Mesendoderm (in vitro differentiated cells): ENCODE data around the gene CLCN6.

Source experiments
- DNase-seq: peaks from one replicate; pipeline ENCODE4 v3.0.0; 2013
- H2AK5ac ChIP-seq: 2 replicates; pipeline ENCODE4 v1.6.1; 2013; ENCODE audit warnings: low read length, inconsistent platforms
- H2BK120ac ChIP-seq: 2 replicates; pipeline ENCODE4 v1.6.1; 2013; ENCODE audit warnings: low read depth, mild to moderate bottlenecking, low read length, moderate library complexity, mixed read lengths
- H2BK15ac ChIP-seq: replicated peaks from 2 replicates; pipeline ENCODE4 v1.6.1; 2013; ENCODE audit warnings: low read depth, mild to moderate bottlenecking, moderate library complexity
- H2BK5ac ChIP-seq: 2 replicates; pipeline ENCODE4 v1.6.1; 2013; ENCODE audit warnings: low read length, inconsistent platforms
- H3K18ac ChIP-seq: 2 replicates; pipeline ENCODE4 v1.6.1; 2013; ENCODE audit warnings: mild to moderate bottlenecking, low read length, mixed read lengths
- H3K23ac ChIP-seq: one replicate; pipeline ENCODE4 v1.6.1; 2013; ENCODE audit warnings: low read length
- H3K27ac ChIP-seq: 2 replicates; pipeline ENCODE4 v1.5.1; 2013; ENCODE audit warnings: low read depth, mild to moderate bottlenecking, inconsistent platforms, low read length, moderate library complexity
- H3K27me3 ChIP-seq: 2 replicates; pipeline ENCODE4 v1.6.1; 2013; ENCODE audit warnings: low read length, control low read depth, mild to moderate bottlenecking, inconsistent platforms; ENCODE audit not compliant: insufficient read depth, poor library complexity
- H3K36me3 ChIP-seq: 2 replicates; pipeline ENCODE4 v1.6.1; 2013; ENCODE audit warnings: low read length, inconsistent platforms; ENCODE audit not compliant: control insufficient read depth, insufficient read depth
- H3K4ac ChIP-seq: one replicate; pipeline ENCODE4 v1.6.1; 2013; ENCODE audit warnings: low read depth, mild to moderate bottlenecking, low read length, moderate library complexity
- H3K4me1 ChIP-seq: 2 replicates; pipeline ENCODE4 v1.6.1; 2013; ENCODE audit warnings: low read depth, low read length, inconsistent platforms; ENCODE audit not compliant: control insufficient read depth
- H3K4me2 ChIP-seq: 2 replicates; pipeline ENCODE4 v1.6.1; 2013; ENCODE audit warnings: low read length
- H3K4me3 ChIP-seq: 2 replicates; pipeline ENCODE4 v1.5.1; 2013; ENCODE audit warnings: mild to moderate bottlenecking, low read length
- H3K56ac ChIP-seq: one replicate; pipeline ENCODE4 v1.6.1; 2013; ENCODE audit warnings: low read length
- H3K79me1 ChIP-seq: 2 replicates; pipeline ENCODE4 v1.6.1; 2013; ENCODE audit warnings: low read length, inconsistent platforms
- H3K79me2 ChIP-seq: 2 replicates; pipeline ENCODE4 v1.6.1; 2013; ENCODE audit warnings: mild to moderate bottlenecking, low read length; ENCODE audit not compliant: control insufficient read depth, insufficient read depth
- H3K9ac ChIP-seq: 2 replicates; pipeline ENCODE4 v1.6.1; 2013; ENCODE audit warnings: low read length, inconsistent platforms
- H4K5ac ChIP-seq: one replicate; pipeline ENCODE4 v1.6.1; 2013; ENCODE audit warnings: low read length
- H4K8ac ChIP-seq: one replicate; pipeline ENCODE4 v1.6.1; 2013; ENCODE audit warnings: low read depth, mild to moderate bottlenecking, control low read depth, low read length, moderate library complexity
- WGBS: extraction: QIAGEN DNeasy Blood & Tissue Kit; methylation state at CpG from one replicate; pipeline ENCODE4 v1.1.7; 2013; ENCODE audit warnings: low lambda C conversion rate, missing lambda C conversion rate; ENCODE audit not compliant: insufficient coverage; ENCODE audit errors: extremely low coverage; 5-methylcytosine and 5-hydroxymethylcytosine counted together

CLCN6 gene

GRCh38 chr1:11837767-11838348 lies 31.9 kb downstream of the CLCN6 start:
- Histone ChIP-seq H3K4me1 (no peaks in the 10 kb centered on the region), H3K4ac (no peak overlapping the region), H3K56ac (no peak overlapping the region), H3K36me3 (peaks cover 12% of the 10 kb centered on the region), H3K27ac (no peak overlapping the region), H3K23ac (no peak overlapping the region), H2BK120ac (no peak overlapping the region), H3K79me2 (no peaks in the 10 kb centered on the region), H2BK5ac (no peak overlapping the region), H3K79me1 (no peaks in the 10 kb centered on the region), H2AK5ac (no peak overlapping the region), H2BK15ac (no peak overlapping the region), H4K8ac (no peak overlapping the region), H3K4me2 (no peak overlapping the region), H4K5ac (no peak overlapping the region), H3K4me3 (no peak overlapping the region), H3K9ac (no peak overlapping the region), H3K27me3 (no peaks in the 10 kb centered on the region), H3K18ac (no peak overlapping the region)
- WGBS, result no CpG with 5 or more reads among the region's 11 CpGs
- no peak for DNase-seq

- no peak overlapping the region for H2BK15ac ChIP-seq
- H3K4me3 ChIP-seq, result no peak overlapping the region
- H4K8ac ChIP-seq, result no peak overlapping the region
- H3K9ac ChIP-seq, result no peak overlapping the region
- no peak overlapping the region for H3K18ac ChIP-seq
- H3K4ac ChIP-seq, result no peak overlapping the region
- no peak overlapping the region for H3K4me2 ChIP-seq
- DNase-seq, result peak; percentile 64
- no peaks in the 10 kb centered on the region for H3K79me1 ChIP-seq
- H3K4me1 ChIP-seq, result no peaks in the 10 kb centered on the region
- no peak overlapping the region for H3K56ac ChIP-seq
- no peaks in the 10 kb centered on the region for H3K27me3 ChIP-seq
- H4K5ac ChIP-seq, result no peak overlapping the region
- H3K79me2 ChIP-seq, result no peaks in the 10 kb centered on the region
- no peak overlapping the region for H2AK5ac ChIP-seq
- H3K27ac ChIP-seq, result no peak overlapping the region
- H3K36me3 ChIP-seq, result peaks cover 9% of the 10 kb centered on the region
- no CpG with 5 or more reads among the region's 40 CpGs for WGBS
- H3K23ac ChIP-seq, result no peak overlapping the region
- no peak overlapping the region for H2BK120ac ChIP-seq
- H2BK5ac ChIP-seq, result no peak overlapping the region
Measured at GRCh38 chr1:11838349-11839272, 32.6 kb downstream of the CLCN6 start.

- Histone ChIP-seq H3K4me1 (no peaks in the 10 kb centered on the region), H2AK5ac (no peak overlapping the region), H3K18ac (no peak overlapping the region), H2BK15ac (no peak overlapping the region), H3K79me1 (no peaks in the 10 kb centered on the region), H3K23ac (no peak overlapping the region), H4K5ac (no peak overlapping the region), H3K4me3 (no peak overlapping the region), H3K9ac (no peak overlapping the region), H3K4ac (no peak overlapping the region), H3K79me2 (no peaks in the 10 kb centered on the region), H2BK5ac (no peak overlapping the region), H3K56ac (no peak overlapping the region), H3K27ac (no peak overlapping the region), H3K27me3 (no peaks in the 10 kb centered on the region), H3K36me3 (peaks cover 9% of the 10 kb centered on the region), H3K4me2 (no peak overlapping the region), H2BK120ac (no peak overlapping the region), H4K8ac (no peak overlapping the region)
- WGBS, result no CpG with 5 or more reads among the region's 20 CpGs
- no peak for DNase-seq
Measured at GRCh38 chr1:11839727-11840705, 34.0 kb downstream of the CLCN6 start.

GRCh38 chr1:11841245-11842153 lies 35.5 kb downstream of the CLCN6 start:
- Histone ChIP-seq H2BK120ac (no peak overlapping the region), H2BK5ac (no peak overlapping the region), H3K27me3 (no peaks in the 10 kb centered on the region), H3K4ac (no peak overlapping the region), H3K79me2 (no peaks in the 10 kb centered on the region), H2BK15ac (no peak overlapping the region), H3K36me3 (peaks cover 4% of the 10 kb centered on the region), H3K18ac (no peak overlapping the region), H4K5ac (no peak overlapping the region), H3K4me3 (no peak overlapping the region), H3K4me1 (no peaks in the 10 kb centered on the region), H3K23ac (no peak overlapping the region), H3K4me2 (no peak overlapping the region), H2AK5ac (no peak overlapping the region), H3K27ac (no peak overlapping the region), H3K79me1 (no peaks in the 10 kb centered on the region), H4K8ac (no peak overlapping the region), H3K9ac (no peak overlapping the region), H3K56ac (no peak overlapping the region)
- DNase-seq, result no peak
- no CpG with 5 or more reads among the region's 17 CpGs for WGBS
